NB4 (cell line): ENCODE measurements around the gene TBC1D3B.

Source experiments
- CTCF ChIP-seq: IDR thresholded peaks from one replicate; pipeline ENCODE4 v1.5.1; 2012; ENCODE audit warnings: low read depth, low read length
- MAX ChIP-seq: IDR thresholded peaks from 2 replicates; pipeline ENCODE4 v1.6.1; 2011; ENCODE audit warnings: low read depth, low read length
- POLR2A ChIP-seq: IDR thresholded peaks from 2 replicates; pipeline ENCODE4 v1.6.1; 2011; ENCODE audit warnings: mild to moderate bottlenecking; ENCODE audit not compliant: insufficient read length; ENCODE audit errors: extremely low read depth

- TF ChIP-seq CTCF (no peak), MAX (no peak), POLR2A (no peak)
Measured at GRCh38 chr17:36118477-36119353, 57.7 kb downstream of the TBC1D3B start.
